HG03565 (cell line): Measurements from ENCODE around the gene UBE2M.
"Not testable (repeated sequence)": the region's sequence is repeated elsewhere in the genome, so short reads cannot be mapped to it uniquely, and the experiment has no call there.

Source experiments
- ATAC-seq: cut with Tn5 transposase; IDR thresholded peaks from one replicate; pipeline ENCODE4 v1.9.1; 2021; ENCODE audit warnings: mild to moderate bottlenecking, moderate library complexity; ENCODE audit not compliant: unreplicated experiment

UBE2M gene

DNA sequence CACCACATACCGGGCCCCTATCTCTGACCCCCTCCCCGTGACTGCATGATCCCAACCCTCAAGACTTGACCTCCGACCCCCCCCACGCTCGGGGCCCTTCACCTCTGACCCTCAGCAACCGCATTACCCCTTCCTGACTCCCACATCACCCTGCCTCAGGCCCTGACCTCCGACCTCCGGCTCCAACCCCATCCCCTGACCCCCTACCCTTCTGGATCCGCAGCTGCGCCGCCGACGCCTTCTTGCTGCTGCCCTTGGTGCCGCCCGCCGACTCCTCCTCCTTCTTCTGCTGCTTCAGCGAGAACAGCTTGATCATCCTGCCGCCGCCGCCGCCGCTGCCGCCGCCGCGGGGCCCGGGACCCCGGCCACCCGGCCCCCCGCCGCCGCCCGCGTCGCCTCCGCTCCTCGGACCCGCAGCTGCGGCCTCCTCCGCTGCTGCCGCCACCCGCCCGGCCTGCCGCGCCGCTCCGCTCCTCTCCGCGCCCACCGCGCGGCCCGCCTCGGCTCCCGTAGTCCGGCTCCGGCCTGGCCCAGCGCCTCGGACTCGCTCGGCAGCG, at the start of gene UBE2M:
TSS of gene UBE2M (minus strand) at position 546 of the 557 bp plus-strand sequence. CDS start at position 316, 230 bp downstream.
- no peak for ATAC-seq

DNA sequence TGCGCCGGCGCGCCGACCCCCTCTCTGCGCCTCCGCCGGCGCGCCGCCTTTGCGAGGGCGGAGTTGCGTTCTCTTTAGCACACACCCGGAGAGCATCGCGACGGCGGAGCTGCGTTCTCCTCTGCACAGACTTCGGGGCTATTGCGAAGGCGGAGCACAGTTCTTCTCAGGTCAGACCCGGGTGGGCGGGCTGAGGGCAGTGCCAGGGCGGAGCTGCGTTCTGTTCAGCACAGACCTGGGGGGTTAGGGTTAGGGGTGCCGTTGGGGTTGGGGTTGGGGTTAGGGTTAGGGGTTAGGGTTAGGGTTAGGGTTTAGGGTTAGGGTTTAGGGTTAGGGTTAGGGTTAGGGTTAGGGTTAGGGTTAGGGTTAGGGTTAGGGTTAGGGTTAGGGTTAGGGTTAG, 48.8 kb upstream of the UBE2M start:
- not testable (repeated sequence) for ATAC-seq

GRCh38 chr19:58606251-58606896, 48.0 kb upstream of the UBE2M start:
- not testable (repeated sequence) for ATAC-seq

DNA sequence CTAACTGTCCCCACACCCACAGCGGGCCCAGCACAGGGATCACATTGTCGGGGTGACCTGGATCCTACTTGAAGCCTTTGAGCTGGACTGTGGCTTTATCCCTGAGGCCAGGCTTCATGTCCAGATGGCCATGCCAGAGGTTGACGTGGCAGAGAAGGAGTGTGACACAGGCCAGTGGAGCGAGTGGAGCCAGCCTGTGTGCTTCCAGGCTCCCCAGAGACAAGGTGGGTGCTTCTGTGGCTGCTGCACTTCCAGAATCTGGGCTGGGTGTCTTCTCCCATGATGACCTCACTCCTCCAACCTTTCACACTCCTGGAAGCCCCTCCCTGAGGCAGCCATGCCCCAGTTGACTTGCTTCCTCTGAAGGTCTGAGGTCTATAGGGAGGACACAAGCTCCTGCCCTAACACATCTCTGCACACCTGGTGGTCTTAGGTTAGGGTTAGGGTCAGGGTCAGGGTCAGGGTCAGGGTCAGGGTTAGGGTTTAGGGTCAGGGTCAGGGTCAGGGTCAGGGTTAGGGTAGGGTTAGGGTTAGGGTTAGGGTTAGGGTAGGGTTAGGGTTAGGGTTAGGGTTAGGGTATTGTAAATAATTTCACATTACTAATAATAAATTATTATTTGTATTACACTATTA, 27.8 kb upstream of the UBE2M start:
- no peak for ATAC-seq

DNA sequence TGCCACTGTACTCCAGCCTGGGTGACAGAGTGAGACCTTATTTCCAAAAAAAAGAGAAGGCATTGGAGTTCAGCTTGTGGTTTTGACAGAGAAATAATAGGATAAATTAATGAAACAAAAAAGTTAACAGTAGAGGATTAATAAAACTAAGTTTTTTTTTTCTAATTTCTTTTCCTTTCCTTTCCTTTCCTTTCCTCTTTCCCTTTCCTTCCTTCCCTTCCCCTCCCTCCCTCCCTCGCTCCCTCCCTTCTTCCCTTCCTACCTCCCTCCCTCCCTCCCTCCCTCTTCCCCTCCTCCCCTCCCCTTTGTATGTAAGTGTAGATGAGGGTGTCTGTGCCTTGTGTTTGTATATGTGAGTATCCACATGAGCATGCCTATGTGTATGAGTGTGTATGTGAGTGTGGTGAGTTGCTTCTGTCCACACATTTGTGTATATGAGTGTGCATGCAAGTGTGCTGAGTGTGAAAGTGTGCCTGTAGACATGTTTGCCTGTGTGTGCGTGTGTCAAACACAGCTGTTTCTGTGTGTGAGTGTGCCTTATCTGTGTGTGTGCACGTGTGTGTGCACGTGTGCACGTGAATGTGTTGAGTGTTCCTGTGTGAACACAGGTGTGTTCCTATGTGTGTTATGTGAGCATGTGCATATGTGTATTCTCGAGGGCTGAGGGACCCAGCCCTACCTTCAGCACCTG, 27.2 kb upstream of the UBE2M start:
- ATAC-seq, result no peak

GRCh38 chr19:58584498-58585441, 26.4 kb upstream of the UBE2M start:
- ATAC-seq, result no peak

DNA sequence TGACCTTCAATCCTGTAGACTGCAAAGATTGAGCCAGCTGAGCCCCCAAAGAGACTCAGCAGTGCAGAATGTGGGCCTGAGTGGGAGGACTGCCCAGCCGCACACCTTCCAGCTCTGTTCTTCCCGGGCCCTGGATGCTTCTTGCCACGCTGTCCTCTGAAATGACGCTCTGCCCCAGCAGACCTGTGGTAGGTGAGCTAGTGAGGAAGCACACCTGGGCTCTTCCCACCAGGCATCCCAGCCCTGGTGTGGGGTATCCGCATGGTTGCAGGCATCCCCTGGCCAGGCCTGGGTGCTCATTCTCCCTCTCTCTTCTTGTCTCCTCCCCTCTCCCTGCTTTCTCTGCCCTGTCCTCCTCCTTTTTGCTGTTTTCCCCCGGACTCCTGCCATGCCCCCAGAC, 24.6 kb upstream of the UBE2M start:
- ATAC-seq, result no peak

- ATAC-seq, result peak; percentile 63
Observed at GRCh38 chr19:58581227-58582141, 23.1 kb upstream of the UBE2M start.

DNA sequence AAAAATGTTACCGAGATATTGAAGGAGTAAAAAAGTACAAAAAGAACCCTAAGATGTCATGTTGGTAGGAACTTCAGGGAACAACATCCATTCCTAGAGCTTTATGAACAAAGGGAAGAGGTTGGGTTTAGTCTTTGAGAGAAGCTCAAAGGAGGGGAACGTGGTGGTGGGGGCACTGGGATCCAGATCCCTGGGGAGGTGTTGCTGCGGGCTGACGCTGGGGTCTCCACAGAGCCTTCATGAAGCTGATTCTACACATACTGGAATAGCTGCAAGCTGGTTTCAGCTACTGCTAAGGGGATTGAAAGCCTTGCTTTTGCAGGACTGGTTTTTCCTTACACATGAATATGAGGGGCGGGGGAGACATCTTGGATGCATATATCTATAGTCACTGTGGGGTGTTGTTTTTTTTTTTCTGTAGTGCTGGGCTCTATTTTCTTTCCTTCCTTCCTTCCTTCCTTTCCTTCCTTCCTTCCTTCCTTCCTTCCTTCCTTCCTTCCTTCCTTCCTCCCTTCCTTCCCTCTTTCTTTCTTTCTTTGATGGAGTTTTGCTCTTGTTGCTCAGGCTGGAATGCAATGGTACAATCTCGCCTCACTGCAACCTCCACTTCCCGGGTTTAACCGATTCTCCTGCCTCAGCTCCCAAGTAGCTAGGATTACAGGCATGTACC, 21.2 kb upstream of the UBE2M start:
- no peak for ATAC-seq

- ATAC-seq, result no peak
Observed at GRCh38 chr19:58578012-58578925, 19.9 kb upstream of the UBE2M start.

- not testable (repeated sequence) for ATAC-seq
Observed at GRCh38 chr19:58577581-58577980, 19.2 kb upstream of the UBE2M start.

- ATAC-seq, result peak; percentile 29
Observed at GRCh38 chr19:58575183-58576041, 17.0 kb upstream of the UBE2M start.

- ATAC-seq, result no peak
Observed at GRCh38 chr19:58573658-58574164, 15.3 kb upstream of the UBE2M start.

DNA sequence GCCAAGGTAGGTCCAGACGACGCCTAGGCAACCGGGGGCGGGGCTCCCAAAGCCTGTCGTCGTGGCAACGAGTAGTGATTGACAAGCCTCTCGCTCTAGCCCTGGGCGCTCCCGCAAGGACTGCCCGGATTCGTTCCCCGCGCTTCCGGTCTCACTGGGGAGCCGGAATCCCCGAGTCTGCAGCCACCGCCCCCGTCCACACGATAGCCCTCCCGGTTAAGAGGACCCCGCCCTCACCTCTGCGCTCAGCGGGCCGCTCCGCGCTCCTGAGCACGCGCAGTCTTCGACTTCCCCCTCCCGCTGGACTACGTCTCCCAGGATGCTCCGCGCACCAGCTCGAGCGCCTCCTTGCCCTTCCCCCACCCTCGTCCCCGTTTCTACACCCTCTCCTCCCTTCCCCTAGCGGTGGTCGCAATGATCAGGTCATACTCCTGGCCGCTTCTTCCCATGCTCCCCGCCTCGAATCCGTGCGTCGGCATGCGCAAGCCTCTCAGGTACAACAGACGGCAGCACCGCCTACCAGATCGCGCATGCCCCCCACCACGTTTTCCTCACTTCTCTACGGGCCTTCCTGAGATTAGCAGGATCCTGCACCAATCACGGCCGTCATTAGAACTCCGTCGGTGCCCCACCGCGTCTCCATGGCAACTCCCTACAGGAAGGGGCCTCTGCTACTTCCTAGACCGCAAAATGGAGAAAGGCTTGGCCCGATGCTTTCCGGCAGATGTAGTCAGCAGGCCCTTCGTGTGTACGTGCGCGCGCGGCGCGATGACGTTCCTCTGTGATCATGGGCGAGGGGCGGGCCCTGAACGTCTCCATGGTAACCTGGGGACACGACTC, 14.6 kb upstream of the UBE2M start, which contains the start of gene MZF1:
TSS of gene MZF1 (minus strand) at position 518 of the 840 bp plus-strand sequence. CDS start 1,946 bp downstream, outside the sequence.
- peak; percentile 44 for ATAC-seq

- no peak for ATAC-seq
Observed at GRCh38 chr19:58572026-58572817, 13.8 kb upstream of the UBE2M start.
